Naive thymus-derived CD4-positive, alpha-beta T cell (primary cell): ENCODE measurements around the gene SAMD3. TPM values are rescaled to one million over a fixed set of nuclear protein-coding genes. Genes with fewer than 3 reads are reported as not detected.
A peak's percentile ranks its signal among the peaks of the same experiment; 100 is the strongest.

ENCODE experiments used
- ATAC-seq: fragments of 150-1000 bp; cut with Tn5 transposase; 2 replicates; pipeline ENCODE4 v1.10.0; 2021; ENCODE audit warnings: mild to moderate bottlenecking, moderate library complexity
- CTCF ChIA-PET: fragments of 350-600 bp; sonication (Branson Sonifier 250); formaldehyde crosslinking; loops from one replicate; lab custom pipeline; 2021; ENCODE audit warnings: antibody characterized with exemption; lab: Charles Lee
- POLR2A ChIA-PET: fragments of 350-600 bp; sonication (Branson Sonifier 250); formaldehyde crosslinking; loops from one replicate; lab custom pipeline; 2021; ENCODE audit warnings: antibody characterized with exemption, inconsistent platforms; lab: Charles Lee
- DNase-seq, 9 donors: peaks; one replicate each; pipeline versions ENCODE4 v3.0.0 to v3.0.0-alpha.2; 2020 to 2022; ENCODE audit warnings: mixed read lengths in 1 of 9
- H3K27ac ChIP-seq: one replicate; pipeline ENCODE4 v1.7.0; 2013; ENCODE audit warnings: mild to moderate bottlenecking, low read depth, low read length, moderate library complexity
- H3K27me3 ChIP-seq, 2 donors: one replicate each; pipeline ENCODE4 v1.7.0; 2013; ENCODE audit warnings: low read length in 2 of 2, mild to moderate bottlenecking in 2 of 2, moderate library complexity in 2 of 2; ENCODE audit not compliant: control insufficient read depth in 2 of 2, insufficient read depth in 2 of 2
- H3K36me3 ChIP-seq, 3 experiments: 1 replicate in 2 of 3; 2 replicates in 1 of 3; pipeline ENCODE4 v1.7.0; 2013; ENCODE audit warnings: low read length in 3 of 3, mild to moderate bottlenecking in 3 of 3, moderate library complexity in 1 of 3; ENCODE audit not compliant: insufficient read depth in 3 of 3, control insufficient read depth in 2 of 3
- H3K4me1 ChIP-seq, 2 donors: one replicate each; pipeline ENCODE4 v1.7.0; 2013; ENCODE audit warnings: low read length in 2 of 2, mild to moderate bottlenecking in 2 of 2, moderate library complexity in 1 of 2; ENCODE audit not compliant: control insufficient read depth in 2 of 2, insufficient read depth in 2 of 2
- H3K4me3 ChIP-seq: 2 replicates; pipeline ENCODE4 v1.7.0; 2013; ENCODE audit warnings: mild to moderate bottlenecking, low read length
- H3K9me3 ChIP-seq, 3 experiments: 1 replicate in 2 of 3; 2 replicates in 1 of 3; pipeline ENCODE4 v1.7.0; 2013; ENCODE audit warnings: low read length in 3 of 3; ENCODE audit not compliant: control insufficient read depth in 2 of 3
- H3K27ac Mint-ChIP-seq, 9 donors: one replicate each; pipeline ENCODE4 v1.8.0; 2020 to 2022; ENCODE audit warnings: mixed read lengths in 9 of 9, mild to moderate bottlenecking in 8 of 9, moderate library complexity in 5 of 9, inconsistent platforms in 2 of 9
- H3K27me3 Mint-ChIP-seq, 5 donors: one replicate each; pipeline ENCODE4 v1.8.0; 2021 to 2022; ENCODE audit warnings: mixed read lengths in 5 of 5, mild to moderate bottlenecking in 1 of 5
- H3K36me3 Mint-ChIP-seq, 5 donors: one replicate each; pipeline ENCODE4 v1.8.0; 2020 to 2022; ENCODE audit warnings: mixed read lengths in 5 of 5, mild to moderate bottlenecking in 3 of 5, inconsistent platforms in 1 of 5
- H3K4me1 Mint-ChIP-seq, 7 donors: one replicate each; pipeline ENCODE4 v1.8.0; 2020 to 2022; ENCODE audit warnings: mixed read lengths in 7 of 7, mild to moderate bottlenecking in 3 of 7, inconsistent platforms in 1 of 7
- H3K4me3 Mint-ChIP-seq, 10 donors: one replicate each; pipeline ENCODE4 v1.8.0; 2020 to 2022; ENCODE audit warnings: mild to moderate bottlenecking in 10 of 10, mixed read lengths in 10 of 10, moderate library complexity in 6 of 10, inconsistent platforms in 2 of 10
- H3K9me3 Mint-ChIP-seq, 11 donors: one replicate each; pipeline ENCODE4 v1.8.0; 2020 to 2022; ENCODE audit warnings: mixed read lengths in 11 of 11, mild to moderate bottlenecking in 4 of 11, inconsistent platforms in 1 of 11, moderate library complexity in 1 of 11
- intact Hi-C, 2 donors: fragments of 100-400 bp; cut with micrococcal nuclease; formaldehyde crosslinking; loops; one replicate each; pipeline ENCODE4 v1.15.1; 2023
- polyA plus RNA-seq, 2 donors: library from polyadenylated mRNA; unstranded; fragments of 300-500 nt; fragmentation: Illumina TruSeq; gene quantifications; one replicate each; pipeline ENCODE4 v1.2.3, GENCODE V29; 2021
- total RNA-seq, 6 experiments: library from RNA in 5 of 6; stranded (reverse) in 5 of 6; gene quantifications; 1 replicate in 5 of 6; 2 replicates in 1 of 6; pipeline ENCODE4 v1.2.3 and lab custom pipeline; 2021 to 2026

Gene SAMD3
- total and polyA plus RNA-seq, 7 experiments from 2014 or later = 23.7 to 67.3 (median 43.4) TPM

DNA sequence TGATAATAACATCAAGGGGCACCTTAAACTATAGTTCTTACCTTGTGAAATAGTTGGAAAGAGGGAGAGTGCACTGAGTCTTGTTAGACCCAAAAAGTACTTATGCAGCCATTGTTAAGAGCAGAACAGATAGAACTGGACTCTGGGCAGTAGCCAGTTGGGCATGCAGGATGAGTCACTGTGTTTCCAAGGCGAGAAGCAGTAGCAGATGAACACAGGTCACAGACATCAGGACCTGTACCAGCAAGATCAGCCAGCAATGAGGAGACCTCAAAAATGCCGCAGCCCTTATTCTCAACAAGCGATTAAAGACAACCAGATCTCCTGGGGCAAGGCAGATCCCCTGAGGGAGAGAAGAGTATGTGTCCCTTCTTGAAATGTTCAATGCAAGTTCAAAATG is 79.0 kb downstream of the SAMD3 start:
- POLR2A ChIA-PET = interaction anchor here (0.6 to 1.1 kb wide), 3 partner anchors 14 to 71 kb away, joined by 3 to 4 read pairs (median 3); no protein-coding TSS in a partner anchor
- H3K27me3 Mint-ChIP-seq = no peaks in the 10 kb centered on the region

DNA sequence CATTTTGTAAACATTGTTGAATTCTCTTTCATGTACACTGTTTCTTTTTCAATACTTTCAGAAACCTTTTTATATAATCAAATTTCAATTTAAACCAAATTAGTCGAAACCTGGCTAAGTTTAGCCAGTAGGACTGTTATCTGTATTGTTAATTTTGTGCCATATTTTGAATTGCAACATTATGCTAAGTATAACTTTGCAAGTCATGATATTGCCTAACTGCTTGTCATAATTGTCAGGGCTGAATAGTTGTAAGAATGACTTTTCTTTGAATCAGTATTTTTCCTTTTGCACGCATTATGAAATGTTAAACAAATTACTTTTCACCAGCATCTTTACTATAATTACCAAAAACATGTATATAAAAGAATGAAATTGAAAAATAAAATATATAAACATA is 82.7 kb downstream of the SAMD3 start:
- no peaks in the 10 kb centered on the region for H3K27me3 Mint-ChIP-seq
- Histone ChIP-seq H3K36me3 (peaks cover 0 to 16% (median 9%) of the 10 kb centered on the region in 3 experiments), H3K4me1 (peaks cover 21 to 38% of the 10 kb centered on the region in 2 donors), H3K4me3 (no peak overlapping the region), H3K27ac (peak overlapping the region; percentile 70), H3K9me3 (no peaks in the 10 kb centered on the region), H3K27me3 (no peaks in the 10 kb centered on the region)
- DNase-seq = no peak
- H3K9me3 Mint-ChIP-seq = peaks cover 0 to 12% (median 0%) of the 10 kb centered on the region in 11 donors
- CTCF ChIA-PET = interaction anchor here (1.5 kb wide), 1 partner anchor 182 kb away, joined by 4 read pairs; no protein-coding TSS in a partner anchor
- H3K4me3 Mint-ChIP-seq = peak overlapping the region in 6 of 10 donors; percentile 54 to 98 (median 86)
- intact Hi-C loops = no loop called here
- peaks cover 46 to 80% (median 69%) of the 10 kb centered on the region in 7 donors for H3K4me1 Mint-ChIP-seq
- peaks cover 8 to 67% (median 48%) of the 10 kb centered on the region in 5 donors for H3K36me3 Mint-ChIP-seq
- POLR2A ChIA-PET = interaction anchor here (0.9 to 1.0 kb wide), 2 partner anchors 9 to 80 kb away, joined by 3 to 4 read pairs; no protein-coding TSS in a partner anchor
- no peak for ATAC-seq
- H3K27ac Mint-ChIP-seq = peak overlapping the region in 8 of 9 donors; percentile 68 to 97 (median 94)

More for the DNA sequence above, 79.0 kb downstream of the SAMD3 start:
- intact Hi-C loops = no loop called here
- peaks cover 22 to 63% (median 46%) of the 10 kb centered on the region in 7 donors for H3K4me1 Mint-ChIP-seq
- no peak overlapping the region for H3K27ac ChIP-seq
- no peak for DNase-seq
- CTCF ChIA-PET = interaction anchor here (1.1 kb wide), 1 partner anchor 71 kb away, joined by 5 read pairs; no protein-coding TSS in a partner anchor
- peak overlapping the region in 8 of 9 donors; percentile 8 to 94 (median 56) for H3K27ac Mint-ChIP-seq
- no peaks in the 10 kb centered on the region for H3K27me3 ChIP-seq
- H3K4me3 Mint-ChIP-seq = no peak overlapping the region
- peaks cover 7 to 15% of the 10 kb centered on the region in 2 donors for H3K4me1 ChIP-seq
- H3K36me3 Mint-ChIP-seq = peaks cover 8 to 69% (median 57%) of the 10 kb centered on the region in 5 donors
- H3K36me3 ChIP-seq = peaks cover 0 to 25% (median 23%) of the 10 kb centered on the region in 3 experiments
- no peak for ATAC-seq
- no peaks in the 10 kb centered on the region for H3K9me3 ChIP-seq
- H3K9me3 Mint-ChIP-seq = peaks cover 0 to 6% (median 0%) of the 10 kb centered on the region in 11 donors
- H3K4me3 ChIP-seq = no peak overlapping the region

GRCh38 chr6:130138909-130139242 is 83.9 kb downstream of the SAMD3 start:
- no peaks in the 10 kb centered on the region for H3K9me3 ChIP-seq
- intact Hi-C loops = loop anchor here (2.0 to 10.0 kb wide), 4 partner anchors 76 to 926 kb away; partner anchors contain the start of gene EPB41L2 (in 1 of the 2)
- peak overlapping the region; percentile 88 to 97 (median 94) for H3K27ac Mint-ChIP-seq
- peak overlapping the region; percentile 70 for H3K27ac ChIP-seq
- peak in 2 of 9 donors; percentile 19 to 31 for DNase-seq
- ChIA-PET CTCF (interaction anchor here (1.5 kb wide), 1 partner anchor 183 kb away, joined by 4 read pairs; no protein-coding TSS in a partner anchor), POLR2A (interaction anchor here (0.6 to 1.1 kb wide), 2 partner anchors 51 to 1087 kb away, joined by 3 read pairs; no protein-coding TSS in a partner anchor)
- peaks cover 54 to 92% (median 80%) of the 10 kb centered on the region in 7 donors for H3K4me1 Mint-ChIP-seq
- H3K36me3 ChIP-seq = peaks cover 0 to 8% (median 3%) of the 10 kb centered on the region in 3 experiments
- peak overlapping the region; percentile 37 for H3K4me3 ChIP-seq
- no peaks in the 10 kb centered on the region for H3K27me3 Mint-ChIP-seq
- peak; percentile 39 for ATAC-seq
- H3K27me3 ChIP-seq = no peaks in the 10 kb centered on the region
- H3K4me3 Mint-ChIP-seq = peak overlapping the region; percentile 69 to 98 (median 84)
- H3K4me1 ChIP-seq = peaks cover 33 to 49% of the 10 kb centered on the region in 2 donors
- H3K9me3 Mint-ChIP-seq = peaks cover 0 to 12% (median 0%) of the 10 kb centered on the region in 11 donors
- peaks cover 8 to 69% (median 41%) of the 10 kb centered on the region in 5 donors for H3K36me3 Mint-ChIP-seq

DNA sequence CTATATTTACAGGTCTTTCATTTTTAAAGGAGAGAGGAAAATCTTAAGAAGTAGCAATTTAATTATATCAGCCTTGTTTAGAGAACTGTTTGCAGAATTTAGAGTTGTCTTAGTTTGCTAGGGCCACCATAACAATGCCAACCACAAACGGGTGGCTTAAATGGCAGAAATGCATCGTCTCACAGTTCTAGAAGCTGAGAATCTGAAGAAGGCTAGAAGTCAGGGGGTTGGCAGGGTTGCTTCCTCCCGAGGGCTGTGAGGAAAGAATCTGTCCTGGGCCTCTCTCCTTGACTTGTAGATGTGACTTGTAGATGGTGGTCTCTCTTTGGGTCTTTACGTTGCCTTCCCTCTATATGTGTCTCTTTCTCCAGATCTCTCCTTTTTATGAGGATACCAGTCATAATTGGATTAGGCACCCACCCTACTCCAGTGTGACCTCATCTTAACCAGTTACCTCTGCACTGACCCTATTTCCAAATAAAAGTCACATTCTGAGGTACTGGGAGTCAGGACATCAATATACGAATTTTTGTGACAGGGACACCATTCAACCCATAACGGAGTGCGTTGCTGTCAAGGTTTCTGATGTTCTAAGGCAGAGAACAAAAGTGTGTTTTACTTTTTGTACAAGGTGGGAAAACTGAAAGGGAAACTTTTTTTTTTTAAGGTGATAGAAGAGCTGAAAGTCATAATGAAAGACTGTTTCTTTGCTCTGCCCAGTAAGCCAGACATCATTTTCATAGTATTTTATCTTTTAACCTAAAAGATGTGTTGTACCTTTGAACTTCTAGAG is 84.4 kb downstream of the SAMD3 start:
- peak overlapping the region; percentile 69 to 98 (median 84) for H3K4me3 Mint-ChIP-seq
- H3K27ac Mint-ChIP-seq = peak overlapping the region; percentile 88 to 97 (median 94)
- H3K4me1 ChIP-seq = peaks cover 38 to 55% of the 10 kb centered on the region in 2 donors
- H3K9me3 ChIP-seq = no peaks in the 10 kb centered on the region
- peaks cover 0 to 3% (median 0%) of the 10 kb centered on the region in 3 experiments for H3K36me3 ChIP-seq
- H3K27me3 ChIP-seq = no peaks in the 10 kb centered on the region
- peaks cover 0 to 12% (median 0%) of the 10 kb centered on the region in 11 donors for H3K9me3 Mint-ChIP-seq
- peaks cover 5 to 67% (median 36%) of the 10 kb centered on the region in 5 donors for H3K36me3 Mint-ChIP-seq
- ChIA-PET POLR2A (interaction anchor here (1.1 kb wide), 1 partner anchor 50 kb away, joined by 3 read pairs; no protein-coding TSS in a partner anchor), CTCF (no interaction called here)
- peak overlapping the region; percentile 70 for H3K27ac ChIP-seq
- H3K4me3 ChIP-seq = peak overlapping the region; percentile 37
- H3K27me3 Mint-ChIP-seq = no peaks in the 10 kb centered on the region
- peaks cover 60 to 93% (median 85%) of the 10 kb centered on the region in 7 donors for H3K4me1 Mint-ChIP-seq
- ATAC-seq (peak; percentile 60), DNase-seq (peak in 5 of 9 donors; percentile 11 to 42 (median 25))
- intact Hi-C loops = loop anchor here (2.0 to 10.0 kb wide), 4 partner anchors 76 to 926 kb away; partner anchors contain the start of gene EPB41L2 (in 1 of the 2)

- no peaks in the 10 kb centered on the region for H3K27me3 Mint-ChIP-seq
- H3K27ac ChIP-seq = no peak overlapping the region
- peaks cover 0 to 59% (median 24%) of the 10 kb centered on the region in 5 donors for H3K36me3 Mint-ChIP-seq
- ATAC-seq = no peak
- no peak overlapping the region for H3K4me3 ChIP-seq
- peaks cover 67 to 97% (median 93%) of the 10 kb centered on the region in 7 donors for H3K4me1 Mint-ChIP-seq
- ChIA-PET POLR2A (interaction anchor here (1.1 kb wide), 1 partner anchor 15 kb away, joined by 3 read pairs; no protein-coding TSS in a partner anchor), CTCF (interaction anchor here (1.0 to 1.3 kb wide), 2 partner anchors 15 to 1492 kb away, joined by 5 read pairs; no protein-coding TSS in a partner anchor)
- intact Hi-C loops = loop anchor here in 1 of 2 donors (10.0 kb wide), 3 partner anchors 378 to 928 kb away; partner anchors contain the start of gene EPB41L2
- H3K9me3 Mint-ChIP-seq = peaks cover 0 to 13% (median 0%) of the 10 kb centered on the region in 11 donors
- peak overlapping the region in 3 of 10 donors; percentile 82 to 98 (median 85) for H3K4me3 Mint-ChIP-seq
- H3K9me3 ChIP-seq = no peaks in the 10 kb centered on the region
- peak overlapping the region in 7 of 9 donors; percentile 86 to 97 (median 94) for H3K27ac Mint-ChIP-seq
- peaks cover 50 to 63% of the 10 kb centered on the region in 2 donors for H3K4me1 ChIP-seq
- no peaks in the 10 kb centered on the region for H3K27me3 ChIP-seq
- no peak for DNase-seq
- H3K36me3 ChIP-seq = no peaks in the 10 kb centered on the region
Observed at GRCh38 chr6:130136798-130137197, 86.0 kb downstream of the SAMD3 start.
